ENCODE data around the gene MED27. TPM values are rescaled to one million over a fixed set of nuclear protein-coding genes. Genes with fewer than 3 reads are reported as not detected.

MED27 gene, protein sequence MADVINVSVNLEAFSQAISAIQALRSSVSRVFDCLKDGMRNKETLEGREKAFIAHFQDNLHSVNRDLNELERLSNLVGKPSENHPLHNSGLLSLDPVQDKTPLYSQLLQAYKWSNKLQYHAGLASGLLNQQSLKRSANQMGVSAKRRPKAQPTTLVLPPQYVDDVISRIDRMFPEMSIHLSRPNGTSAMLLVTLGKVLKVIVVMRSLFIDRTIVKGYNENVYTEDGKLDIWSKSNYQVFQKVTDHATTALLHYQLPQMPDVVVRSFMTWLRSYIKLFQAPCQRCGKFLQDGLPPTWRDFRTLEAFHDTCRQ
- 10 to 100 TPM; 20.0 to 37.3 TPM for total RNA-seq

DNA sequence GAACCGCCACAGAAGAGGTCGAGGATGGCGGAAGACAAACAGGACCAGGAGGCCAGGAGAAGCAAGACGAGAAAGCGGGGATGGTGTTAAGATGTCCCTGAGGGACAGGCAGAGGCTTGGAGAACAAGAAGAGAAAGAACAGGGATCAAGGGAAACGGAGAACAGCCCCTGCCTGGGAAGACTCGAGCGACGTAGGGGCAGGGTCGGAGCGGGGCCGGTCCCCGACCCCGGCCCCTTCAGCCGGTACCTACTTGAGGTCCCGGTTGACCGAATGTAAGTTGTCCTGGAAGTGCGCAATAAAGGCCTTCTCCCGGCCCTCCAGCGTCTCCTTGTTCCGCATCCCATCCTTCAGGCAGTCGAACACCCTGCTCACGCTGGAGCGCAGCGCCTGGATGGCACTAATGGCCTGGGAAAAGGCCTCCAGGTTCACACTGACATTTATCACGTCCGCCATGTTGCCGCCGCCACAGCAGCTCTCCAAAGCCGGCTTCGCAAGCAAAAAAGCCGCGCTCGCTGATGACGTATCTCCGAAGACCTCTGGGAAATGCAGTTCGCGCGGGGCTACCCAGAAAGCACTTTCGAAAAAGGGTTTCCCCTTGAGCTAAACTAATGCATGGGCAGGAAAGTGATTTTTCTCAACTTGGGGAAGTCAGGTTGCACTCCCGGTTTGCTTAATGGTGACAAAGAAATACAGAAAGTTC, at the start of gene MED27:
Gene MED27 (minus strand): TSS at position 477 of the 701 bp plus-strand sequence. CDS start 23 bp downstream, at position 454.

Other genes starting within 250 kb of the MED27 start
- gene NTNG2, start 82.2 kb upstream of the MED27 start, total RNA-seq = 1 to 10 TPM in 1 of 2 donors, under 1 TPM in 1; 0.67 to 4.5 TPM